HG03103 (cell line): ENCODE measurements around the gene RHOT1.
"Not testable (repeated sequence)": the region's sequence is repeated elsewhere in the genome, so short reads cannot be mapped to it uniquely, and the experiment has no call there.

ENCODE experiments used
- ATAC-seq: cut with Tn5 transposase; IDR thresholded peaks from one replicate; pipeline ENCODE4 v1.9.1; 2021; ENCODE audit warnings: low read depth; ENCODE audit not compliant: unreplicated experiment

The RHOT1 gene

DNA sequence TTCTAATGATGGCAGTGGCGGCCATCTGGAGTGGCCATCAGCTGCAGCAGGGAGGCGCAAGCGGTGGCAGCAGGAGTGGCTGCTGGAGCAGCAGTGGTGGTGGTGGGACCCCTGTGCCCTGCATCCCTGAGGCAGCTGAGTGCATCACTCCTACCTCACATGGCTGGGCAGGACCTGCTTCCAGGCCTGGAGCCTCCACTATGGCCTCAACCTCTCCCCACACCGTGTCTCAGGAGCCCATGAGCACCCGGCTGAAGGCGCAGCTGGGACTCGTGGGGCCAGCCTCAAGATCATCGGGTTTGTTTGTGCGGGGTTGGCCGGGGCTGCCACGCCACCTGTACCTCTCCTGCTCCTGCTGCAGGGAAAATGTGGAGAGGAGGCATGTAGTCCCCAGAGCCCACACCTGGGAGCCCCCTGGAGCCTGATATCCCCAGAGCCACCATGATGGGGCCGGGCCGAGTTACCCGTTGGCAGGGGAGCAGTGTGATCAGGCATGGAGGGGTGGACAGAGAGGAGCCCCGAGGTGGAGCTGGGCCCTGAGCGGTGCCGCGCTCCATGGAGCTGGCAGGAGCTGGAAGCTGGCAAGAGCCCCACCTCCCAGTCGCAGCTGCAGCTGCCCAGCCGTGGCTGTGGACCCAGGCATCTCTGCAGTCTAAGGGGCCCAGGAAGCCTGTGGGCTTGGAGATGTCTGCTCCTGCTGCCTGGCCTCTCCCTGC, 16.7 kb downstream of the RHOT1 start:
- no peak for ATAC-seq

DNA sequence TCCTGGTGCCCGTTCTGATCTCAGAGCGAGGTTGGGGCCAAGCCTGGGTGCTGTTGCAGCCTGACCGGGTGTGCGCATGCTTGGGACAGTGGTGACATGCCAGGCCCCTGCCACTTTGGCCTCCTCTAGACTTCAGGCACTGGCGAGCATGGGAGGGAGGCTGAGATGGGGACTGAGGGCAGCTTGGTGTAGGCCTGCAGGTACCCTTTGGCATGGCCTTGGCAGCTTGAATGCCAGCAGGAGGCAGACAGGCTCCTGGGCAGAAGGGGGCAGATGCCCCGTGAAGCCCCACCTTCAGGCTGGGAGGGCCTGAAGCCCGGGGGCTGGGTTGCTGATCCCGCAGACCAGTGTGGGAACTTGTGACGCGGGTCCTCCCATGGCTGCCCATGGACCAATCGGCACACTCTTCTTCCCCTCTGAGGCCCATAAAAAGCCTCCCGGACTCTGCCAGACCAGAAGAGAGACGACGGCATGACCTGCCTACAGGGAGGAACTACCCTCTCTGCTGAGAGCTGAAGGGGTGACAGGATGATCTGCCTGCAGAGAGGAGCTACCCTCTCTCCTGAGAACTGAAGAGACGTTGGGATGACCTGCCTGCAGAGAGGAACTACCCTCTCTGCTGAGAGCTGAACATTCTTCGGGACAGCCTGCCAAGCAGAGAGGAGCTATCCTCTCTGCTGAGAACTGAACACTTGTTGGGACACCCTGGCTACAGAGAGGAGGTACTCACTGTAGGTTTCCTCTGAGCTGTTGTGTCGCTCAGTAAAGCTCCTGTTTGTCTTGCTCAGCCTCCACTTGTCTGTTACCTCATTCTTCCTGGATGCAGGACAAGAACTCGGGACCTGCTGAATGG, 17.5 kb downstream of the RHOT1 start:
- ATAC-seq = no peak

DNA sequence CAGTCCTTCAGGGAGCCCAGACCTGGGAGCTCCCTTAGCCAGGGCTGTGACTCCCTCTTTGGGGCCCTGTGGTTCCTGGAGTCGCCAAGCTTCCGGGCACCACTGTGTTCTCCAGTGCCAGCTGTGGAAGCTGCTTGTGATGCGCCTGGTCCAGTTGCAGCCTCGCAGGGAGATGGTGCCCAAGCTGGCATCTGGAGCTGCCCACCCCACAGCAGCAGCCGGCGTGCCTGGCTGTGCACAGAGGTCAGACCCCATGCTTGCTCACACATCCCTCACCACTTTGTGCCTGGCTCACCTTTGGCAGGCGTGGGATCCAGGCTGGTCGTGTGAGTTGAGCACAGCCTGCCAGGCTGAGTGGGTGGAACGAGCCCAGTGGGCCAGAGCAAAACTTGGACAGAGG, 18.2 kb downstream of the RHOT1 start:
- ATAC-seq = no peak

DNA sequence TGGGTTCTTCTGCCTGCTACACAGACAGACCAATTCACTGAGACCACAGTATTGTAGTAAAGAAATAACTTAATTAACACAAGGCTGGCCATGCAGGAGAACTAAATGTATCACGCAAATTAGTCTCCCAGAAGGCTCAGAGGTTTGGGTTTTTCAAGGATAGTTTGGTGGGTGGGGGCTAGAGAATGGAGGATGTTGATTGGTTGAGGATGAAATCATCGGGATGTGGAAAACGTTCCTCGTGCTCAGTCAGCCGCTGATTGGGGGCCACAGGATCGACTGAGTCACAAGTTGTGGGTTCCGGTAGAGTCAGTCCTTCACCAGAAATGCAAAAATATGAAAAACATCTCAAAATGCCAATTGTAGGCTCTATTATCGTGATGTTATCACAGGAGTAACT, 18.7 kb downstream of the RHOT1 start:
- no peak for ATAC-seq

DNA sequence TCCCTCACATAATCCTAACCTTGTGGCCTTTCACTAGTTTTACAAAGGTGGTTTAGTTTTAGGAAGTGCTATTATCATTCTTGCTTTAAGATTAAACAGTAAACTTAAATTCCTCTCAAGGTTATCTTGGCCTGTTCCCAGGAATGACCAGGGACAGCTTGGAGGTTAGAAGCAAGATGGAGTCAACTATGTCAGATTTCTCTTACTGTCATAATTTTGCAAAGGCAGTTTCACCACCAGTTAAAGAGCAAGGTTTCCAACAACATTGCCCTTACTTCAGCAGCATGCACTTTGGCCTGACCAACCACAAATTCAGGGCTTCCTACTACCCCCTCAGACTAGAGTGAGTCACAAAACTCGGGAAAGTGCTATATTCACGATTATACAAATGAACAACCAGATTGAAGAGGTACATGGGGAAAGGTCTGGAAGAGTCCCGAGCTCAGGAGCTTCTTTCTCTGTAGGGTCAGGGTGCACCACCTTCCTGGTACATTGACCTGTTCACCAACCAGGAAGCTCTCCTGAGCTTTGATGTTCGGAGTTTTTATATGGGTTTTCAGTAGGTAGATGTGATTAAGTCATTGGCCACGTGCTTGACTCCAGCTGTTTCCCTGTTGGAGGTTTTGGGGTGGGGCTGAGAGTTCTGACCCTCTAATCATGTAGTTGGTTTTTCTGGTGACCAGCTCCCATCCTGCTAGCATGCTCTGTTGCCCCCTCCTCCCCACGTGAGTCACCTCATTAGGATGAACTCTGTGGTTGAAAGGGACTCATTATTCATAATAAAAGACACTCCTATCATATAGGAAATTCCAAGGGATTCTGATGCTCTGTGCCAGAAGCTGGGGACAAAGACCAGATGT, 19.4 kb downstream of the RHOT1 start:
- no peak for ATAC-seq

DNA sequence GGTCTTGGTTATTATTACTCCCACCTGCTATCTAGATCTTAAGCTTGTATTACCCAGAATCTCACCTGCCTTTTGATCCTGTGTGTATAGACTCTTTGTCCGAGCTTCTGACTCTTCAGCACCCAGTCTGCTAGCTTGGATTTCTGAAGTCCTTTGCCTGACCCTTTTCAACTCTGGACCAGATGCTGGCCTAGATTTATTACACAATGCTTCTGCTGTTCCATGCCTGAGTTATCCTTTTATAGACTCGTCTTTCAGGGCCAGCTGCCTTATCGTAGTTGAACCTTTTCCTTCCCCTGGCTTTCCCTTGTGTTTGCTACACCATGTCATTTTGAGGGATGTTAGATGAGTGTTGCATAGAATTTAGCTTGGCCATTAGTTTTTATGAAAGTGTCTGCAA, 32.6 kb downstream of the RHOT1 start:
- no peak for ATAC-seq

DNA sequence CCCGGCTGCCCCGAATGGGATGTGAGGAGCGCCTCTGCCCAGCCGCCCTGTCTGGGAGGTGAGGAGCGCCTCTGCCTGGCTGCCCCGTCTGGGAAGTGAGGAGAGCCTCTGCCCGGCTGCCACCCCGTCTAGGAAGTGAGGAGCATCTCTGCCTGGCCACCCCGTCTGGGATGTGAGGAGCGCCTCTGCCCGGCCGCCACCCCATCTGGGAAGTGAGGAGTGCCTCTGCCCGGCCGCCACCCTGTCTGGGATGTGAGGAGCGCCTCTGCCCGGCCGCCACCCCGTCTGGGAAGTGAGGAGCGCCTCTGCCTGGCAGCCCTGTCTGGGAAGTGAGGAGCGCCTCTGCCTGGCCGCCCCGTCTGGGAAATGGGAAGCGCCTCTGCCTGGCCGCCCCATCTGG, 36.4 kb downstream of the RHOT1 start:
- not testable (repeated sequence) for ATAC-seq

DNA sequence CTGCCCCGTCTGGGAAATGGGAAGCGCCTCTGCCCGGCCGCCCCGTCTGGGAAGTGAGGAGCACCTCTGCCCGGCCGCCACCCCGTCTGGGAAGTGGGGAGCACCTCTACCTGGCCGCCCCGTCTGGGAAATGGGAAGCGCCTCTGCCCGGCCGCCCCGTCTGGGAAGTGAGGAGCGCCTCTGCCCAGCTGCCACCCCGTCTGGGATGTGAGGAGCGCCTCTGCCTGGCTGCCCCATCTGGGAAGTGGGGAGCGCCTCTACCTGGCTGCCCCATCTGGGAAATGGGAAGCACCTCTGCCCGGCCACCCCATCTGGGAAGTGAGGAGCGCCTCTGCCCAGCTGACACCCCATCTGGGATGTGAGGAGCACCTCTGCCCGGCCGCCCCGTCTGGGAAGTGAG, 36.8 kb downstream of the RHOT1 start:
- not testable (repeated sequence) for ATAC-seq

DNA sequence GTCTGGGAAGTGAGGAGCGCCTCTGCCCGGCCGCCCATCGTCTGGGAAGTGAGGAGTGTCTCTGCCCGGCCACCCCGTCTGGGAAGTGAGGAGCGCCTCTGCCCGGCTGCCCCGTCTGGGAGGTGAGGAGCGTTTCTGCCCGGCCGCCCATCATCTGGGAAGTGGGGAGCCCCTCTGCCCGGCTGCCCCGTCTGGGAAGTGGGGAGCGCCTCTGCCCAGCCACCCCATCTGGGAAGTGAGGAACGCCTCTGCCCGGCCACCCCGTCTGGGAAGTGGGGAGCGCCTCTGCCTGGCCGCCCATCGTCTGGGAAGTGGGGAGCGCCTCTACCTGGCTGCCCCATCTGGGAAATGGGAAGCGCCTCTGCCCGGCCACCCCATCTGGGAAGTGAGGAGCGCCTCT, 37.2 kb downstream of the RHOT1 start:
- ATAC-seq = not testable (repeated sequence)

DNA sequence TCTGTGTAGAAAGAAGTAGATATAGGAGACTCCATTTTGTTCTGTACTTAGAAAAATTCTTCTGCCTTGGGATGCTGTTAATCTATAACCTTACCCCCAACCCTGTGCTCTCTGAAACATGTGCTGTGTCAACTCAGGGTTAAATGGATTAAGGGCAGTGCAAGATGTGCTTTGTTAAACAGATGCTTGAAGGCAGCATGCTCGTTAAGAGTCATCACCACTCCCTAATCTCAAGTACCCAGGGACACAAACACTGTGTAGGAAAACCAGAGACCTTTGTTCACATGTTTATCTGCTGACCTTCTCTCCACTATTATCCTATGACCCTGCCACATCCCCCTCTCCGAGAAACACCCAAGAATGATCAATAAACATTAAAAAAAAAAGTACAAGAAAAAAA, 38.0 kb downstream of the RHOT1 start:
- not testable (repeated sequence) for ATAC-seq

DNA sequence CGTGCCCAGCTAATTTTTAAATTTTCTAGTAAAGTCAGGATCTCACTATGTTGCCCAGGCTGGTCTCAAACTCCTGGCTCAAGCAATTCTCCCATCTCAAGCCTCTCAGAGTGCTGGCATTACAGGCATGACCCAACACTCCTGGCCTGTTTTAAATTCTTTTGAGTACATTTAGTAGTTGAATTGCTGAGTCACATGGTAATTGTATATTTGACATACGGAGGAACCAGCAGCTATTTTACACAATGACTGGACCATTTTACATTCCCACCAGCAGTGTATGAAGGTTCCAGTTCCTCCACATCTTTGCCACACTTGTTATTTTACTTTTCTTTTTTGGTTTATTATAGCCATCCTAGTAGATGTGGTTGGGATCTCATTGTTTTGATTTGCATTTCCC, 43.6 kb downstream of the RHOT1 start:
- no peak for ATAC-seq

DNA sequence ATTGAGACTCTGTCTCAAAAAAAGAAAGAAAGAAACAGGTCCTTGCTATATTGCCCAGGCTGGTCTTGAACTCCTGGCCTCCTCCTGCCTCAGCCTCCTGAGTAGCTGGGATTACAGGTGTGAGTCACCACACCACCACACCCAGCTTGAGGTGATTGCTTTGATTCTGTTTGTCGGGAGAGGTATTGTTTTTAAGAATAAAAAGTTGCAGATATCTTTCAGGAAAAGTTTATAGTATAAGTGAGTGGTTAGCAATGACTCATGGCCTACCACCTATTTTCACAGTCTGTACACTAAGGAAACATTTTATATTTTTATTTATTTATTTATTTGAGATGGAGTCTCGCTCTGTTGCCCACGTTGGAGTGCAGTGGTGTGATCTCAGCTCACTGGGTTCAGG, 45.0 kb downstream of the RHOT1 start:
- ATAC-seq = no peak

DNA sequence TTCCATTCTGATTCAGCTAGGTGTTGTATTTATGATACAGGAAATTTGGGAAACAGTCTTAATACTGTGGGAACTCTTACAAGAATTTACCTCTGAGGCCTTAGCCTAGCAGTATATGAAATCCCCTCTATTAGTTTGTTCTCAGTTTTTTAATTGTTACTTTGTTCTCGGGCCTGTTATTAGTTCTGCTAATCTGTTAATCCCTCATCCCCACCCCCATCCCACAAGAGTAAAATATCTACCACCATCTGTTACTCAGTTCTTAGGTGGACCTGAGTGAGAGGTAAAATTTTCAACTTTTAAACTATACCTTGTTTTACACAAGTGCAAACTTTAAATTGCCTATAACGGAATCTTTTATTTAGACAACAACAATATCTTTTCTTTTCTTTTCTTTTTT, 47.0 kb downstream of the RHOT1 start:
- no peak for ATAC-seq

DNA sequence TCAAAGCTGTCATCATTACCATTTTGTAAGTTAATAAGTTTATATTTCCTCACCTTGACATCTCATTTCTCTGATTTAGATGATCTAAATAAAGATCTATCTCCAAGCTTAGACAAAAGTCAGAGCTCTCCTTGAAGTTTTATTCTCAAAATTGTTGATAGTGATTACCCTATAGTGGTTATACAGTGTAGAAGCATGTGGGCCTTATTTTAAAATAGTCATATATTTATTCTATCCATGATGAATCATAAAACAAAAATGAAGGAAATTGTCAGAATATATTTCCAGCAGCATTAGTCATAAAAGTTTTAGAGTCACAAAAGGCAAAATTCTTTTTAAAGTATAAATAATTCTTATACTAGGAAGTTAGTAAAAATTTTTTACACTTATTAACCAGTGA, 49.0 kb downstream of the RHOT1 start:
- ATAC-seq = no peak

DNA sequence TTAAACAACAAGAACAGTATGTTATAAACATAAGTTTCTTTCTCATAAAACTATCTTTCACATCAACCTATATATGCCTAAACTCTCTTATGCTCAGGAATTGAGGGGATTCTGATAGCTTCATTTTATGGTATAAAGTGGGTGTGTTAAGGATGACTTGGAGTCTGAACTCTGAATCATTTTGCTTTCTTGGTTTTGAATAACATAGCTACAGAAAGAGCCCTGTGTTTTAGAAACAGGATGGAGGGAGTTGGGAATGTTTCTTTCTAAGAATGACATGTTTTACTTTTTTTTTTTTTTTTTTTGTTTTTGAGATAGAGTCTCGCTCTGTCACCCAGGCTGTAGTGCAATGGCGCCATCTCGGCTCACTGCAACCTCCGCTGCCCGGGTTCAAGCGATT, 50.1 kb downstream of the RHOT1 start:
- no peak for ATAC-seq

DNA sequence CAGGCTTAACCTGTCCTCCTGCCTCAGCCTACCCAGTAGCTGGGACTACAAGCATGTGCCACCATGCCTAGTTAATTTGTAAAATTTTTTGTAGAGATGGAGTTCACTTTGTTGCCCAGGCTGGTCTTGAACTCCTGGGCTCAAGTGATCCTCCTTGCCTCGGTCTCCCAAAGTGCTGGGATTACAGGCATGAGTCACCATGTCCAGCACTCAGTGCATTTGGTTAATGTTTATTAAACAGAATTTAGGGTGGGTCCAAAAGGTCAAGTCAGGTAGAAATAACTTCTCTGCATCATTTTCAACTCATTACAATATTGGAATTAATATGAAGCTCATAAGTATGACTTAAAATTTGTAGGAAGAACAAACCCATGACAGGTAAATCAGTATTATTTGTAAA, 55.7 kb downstream of the RHOT1 start:
- no peak for ATAC-seq

DNA sequence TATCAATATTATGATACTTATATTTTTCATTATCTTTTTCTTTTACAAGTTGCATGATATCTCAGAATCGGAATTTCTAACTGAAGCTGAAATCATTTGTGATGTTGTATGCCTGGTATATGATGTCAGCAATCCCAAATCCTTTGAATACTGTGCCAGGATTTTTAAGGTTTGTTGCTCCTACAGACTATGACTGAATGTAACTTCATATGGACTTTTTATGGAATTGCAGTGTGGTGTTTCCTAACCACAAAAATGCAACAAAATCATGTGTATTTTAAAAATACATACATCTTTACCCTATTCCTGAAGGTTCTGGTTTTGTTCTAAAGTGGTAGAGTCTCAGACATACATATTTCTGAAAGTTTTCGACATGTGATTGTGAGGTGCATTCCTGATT, 64.6 kb downstream of the RHOT1 start:
- ATAC-seq = no peak

DNA sequence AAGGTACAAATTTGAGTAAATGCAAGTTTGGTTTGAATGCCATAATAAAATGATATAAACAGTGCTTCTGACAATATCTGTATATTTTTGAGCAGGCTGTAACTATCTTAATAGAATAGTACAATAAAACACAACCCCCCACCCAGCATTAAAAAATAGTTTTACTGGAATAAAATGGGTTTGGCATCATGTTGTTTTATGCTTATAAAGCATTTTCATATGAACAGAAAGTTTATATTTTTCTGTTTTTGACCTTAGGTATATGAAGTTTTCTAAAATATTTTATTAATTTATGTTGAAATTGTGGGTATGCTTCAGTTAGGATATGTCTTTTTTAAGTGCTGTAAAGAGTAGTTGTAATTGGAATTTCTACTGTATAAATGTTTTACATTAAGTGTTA, 66.1 kb downstream of the RHOT1 start:
- ATAC-seq = no peak

DNA sequence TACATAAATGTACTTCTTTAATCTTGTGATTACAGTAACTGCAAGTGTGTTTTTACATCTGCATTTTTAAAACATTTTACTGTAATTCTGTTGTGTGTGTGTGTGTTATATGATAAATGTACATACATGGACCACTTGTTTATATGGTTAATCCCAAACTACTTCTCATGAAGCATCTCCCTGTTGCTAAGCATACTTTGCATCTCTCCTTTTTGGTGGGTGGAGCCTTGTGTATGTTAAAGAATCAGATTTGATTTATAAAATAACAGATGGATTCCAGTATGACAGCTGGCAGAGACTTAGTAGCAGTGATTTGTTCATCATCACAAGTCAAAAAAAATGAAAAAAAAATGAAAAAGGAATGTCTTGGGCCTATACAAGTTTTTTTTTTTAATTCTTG, 67.3 kb downstream of the RHOT1 start:
- no peak for ATAC-seq

DNA sequence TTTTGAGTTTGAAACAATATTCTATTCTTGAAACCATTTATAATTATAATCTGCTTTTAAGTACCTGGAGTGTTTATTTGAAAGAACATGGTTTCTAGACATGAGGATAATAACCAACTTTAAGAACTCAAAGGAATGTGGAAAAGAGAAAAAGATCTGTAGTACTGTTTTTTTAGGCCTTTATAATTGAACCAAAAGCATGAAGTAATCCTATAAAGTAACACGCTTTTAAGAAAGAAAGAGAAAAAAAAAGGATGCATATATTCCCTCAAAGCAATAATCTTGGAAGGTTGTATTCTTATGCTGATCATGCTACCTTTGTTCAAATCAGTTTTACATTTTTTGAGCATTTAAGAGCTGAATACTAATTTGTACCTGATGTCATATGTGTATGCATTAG, 69.4 kb downstream of the RHOT1 start:
- ATAC-seq = no peak

DNA sequence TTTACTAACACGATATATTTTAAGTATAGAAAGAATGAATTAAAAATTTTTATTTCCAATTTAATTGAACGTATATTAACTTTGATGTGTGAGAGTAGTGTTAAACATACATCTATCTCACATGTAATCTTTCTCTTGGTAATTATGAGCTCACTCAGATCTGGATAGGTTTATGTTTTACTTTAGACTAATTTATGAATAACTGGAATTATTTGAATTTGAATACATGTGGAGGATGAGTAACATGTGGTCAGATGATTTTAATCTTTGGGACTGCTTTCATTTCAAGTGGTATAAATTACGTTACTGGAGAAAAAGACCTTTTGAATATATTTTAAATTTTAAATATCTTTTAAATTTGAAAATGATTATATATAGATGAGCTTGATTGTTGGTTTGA, 73.4 kb downstream of the RHOT1 start:
- ATAC-seq = no peak
